ENCODE results near the gene NAA20.

Gene NAA20

GRCh38 chr20:20078041-20078440 lies 60.9 kb downstream of the NAA20 start:
- no peak for DNase-seq

- no peak for DNase-seq
Observed at GRCh38 chr20:20079102-20079784, 62.1 kb downstream of the NAA20 start.
